ENCODE results near the gene KLHDC7A.

Gene KLHDC7A

GRCh38 chr1:18446751-18447150 is 34.0 kb upstream of the KLHDC7A start:
- ChIA-PET CTCF (no interaction called here), POLR2A (no interaction called here)
- no peak for DNase-seq (ENCODE audit: extremely low spot score)
- TF ChIP-seq ARNT (IDR thresholded peaks at IDR 0.05) (no peak), TARDBP (IDR thresholded peaks at IDR 0.05) (no peak), ZNF384 (IDR thresholded peaks at IDR 0.05) (no peak), FOXM1 (IDR thresholded peaks at IDR 0.05; ENCODE audit: borderline replicate concordance) (no peak), LEF1 (IDR thresholded peaks at IDR 0.05; ENCODE audit: borderline replicate concordance) (no peak), PKNOX1 (IDR thresholded peaks at IDR 0.05) (no peak), L3MBTL2 (conservative IDR thresholded peaks at IDR 0.05) (no peak), SUZ12 (IDR thresholded peaks at IDR 0.05) (no peak), BHLHE40 (IDR thresholded peaks at IDR 0.05; ENCODE audit: borderline replicate concordance) (no peak), HDGF (IDR thresholded peaks at IDR 0.05; ENCODE audit: borderline replicate concordance) (no peak), ELF4 (IDR thresholded peaks at IDR 0.05) (no peak), SP1 (IDR thresholded peaks at IDR 0.05) (no peak), NFRKB (IDR thresholded peaks at IDR 0.05) (no peak), CTBP1 (IDR thresholded peaks at IDR 0.05; ENCODE audit: borderline replicate concordance) (no peak), FOXA1 (IDR thresholded peaks at IDR 0.05) (no peak), FOXK2 (IDR thresholded peaks at IDR 0.05) (no peak)

- ChIA-PET POLR2A (no interaction called here), CTCF (interaction anchor here (0.6 kb wide), 1 partner anchor 153 kb away, joined by 3 read pairs; no protein-coding TSS in a partner anchor)
- no peak for DNase-seq (ENCODE audit: extremely low spot score)
- TF ChIP-seq ARNT (IDR thresholded peaks at IDR 0.05), result no peak
- TF ChIP-seq SUZ12 (IDR thresholded peaks at IDR 0.05), result no peak
- TF ChIP-seq TARDBP (IDR thresholded peaks at IDR 0.05), result no peak
- TF ChIP-seq L3MBTL2 (conservative IDR thresholded peaks at IDR 0.05), result no peak
- TF ChIP-seq NFRKB (IDR thresholded peaks at IDR 0.05), result no peak
- no peak for TF ChIP-seq FOXK2 (IDR thresholded peaks at IDR 0.05)
- no peak for TF ChIP-seq PKNOX1 (IDR thresholded peaks at IDR 0.05)
- TF ChIP-seq FOXM1 (IDR thresholded peaks at IDR 0.05; ENCODE audit: borderline replicate concordance), result no peak
- TF ChIP-seq HDGF (IDR thresholded peaks at IDR 0.05; ENCODE audit: borderline replicate concordance), result no peak
- no peak for TF ChIP-seq ELF4 (IDR thresholded peaks at IDR 0.05)
- TF ChIP-seq BHLHE40 (IDR thresholded peaks at IDR 0.05; ENCODE audit: borderline replicate concordance), result no peak
- no peak for TF ChIP-seq SP1 (IDR thresholded peaks at IDR 0.05)
- no peak for TF ChIP-seq CTBP1 (IDR thresholded peaks at IDR 0.05; ENCODE audit: borderline replicate concordance)
These were observed 33.1 kb upstream of the KLHDC7A start for GRCh38 chr1:18447509-18448220.

- CTCF ChIA-PET, result no interaction called here
- no peak for DNase-seq (ENCODE audit: extremely low spot score)
- TF ChIP-seq LEF1 (IDR thresholded peaks at IDR 0.05; ENCODE audit: borderline replicate concordance), result no peak
- no peak for TF ChIP-seq FOXM1 (IDR thresholded peaks at IDR 0.05; ENCODE audit: borderline replicate concordance)
- no peak for TF ChIP-seq ARNT (IDR thresholded peaks at IDR 0.05)
- TF ChIP-seq PKNOX1 (IDR thresholded peaks at IDR 0.05), result no peak
- no peak for TF ChIP-seq ELF4 (IDR thresholded peaks at IDR 0.05)
- no peak for TF ChIP-seq BHLHE40 (IDR thresholded peaks at IDR 0.05; ENCODE audit: borderline replicate concordance)
- no peak for TF ChIP-seq SUZ12 (IDR thresholded peaks at IDR 0.05)
- TF ChIP-seq L3MBTL2 (conservative IDR thresholded peaks at IDR 0.05), result no peak
These were observed 31.8 kb upstream of the KLHDC7A start for GRCh38 chr1:18448889-18449288.

GRCh38 chr1:18452550-18452949 is 28.2 kb upstream of the KLHDC7A start:
- CTCF ChIA-PET, result no interaction called here
- POLR2A ChIA-PET, result no interaction called here
- TF ChIP-seq ZNF384 (IDR thresholded peaks at IDR 0.05), result no peak
- no peak for TF ChIP-seq FOXA1 (IDR thresholded peaks at IDR 0.05)
- no peak for TF ChIP-seq TARDBP (IDR thresholded peaks at IDR 0.05)
- no peak for TF ChIP-seq PKNOX1 (IDR thresholded peaks at IDR 0.05)
- TF ChIP-seq CTBP1 (IDR thresholded peaks at IDR 0.05; ENCODE audit: borderline replicate concordance), result no peak
- TF ChIP-seq ARNT (IDR thresholded peaks at IDR 0.05), result no peak
- no peak for TF ChIP-seq NFRKB (IDR thresholded peaks at IDR 0.05)
- no peak for TF ChIP-seq L3MBTL2 (conservative IDR thresholded peaks at IDR 0.05)
- no peak for TF ChIP-seq SUZ12 (IDR thresholded peaks at IDR 0.05)
- TF ChIP-seq FOXK2 (IDR thresholded peaks at IDR 0.05), result no peak
- TF ChIP-seq ELF4 (IDR thresholded peaks at IDR 0.05), result no peak
- TF ChIP-seq HDGF (IDR thresholded peaks at IDR 0.05; ENCODE audit: borderline replicate concordance), result no peak
- no peak for TF ChIP-seq BHLHE40 (IDR thresholded peaks at IDR 0.05; ENCODE audit: borderline replicate concordance)
- TF ChIP-seq LEF1 (IDR thresholded peaks at IDR 0.05; ENCODE audit: borderline replicate concordance), result no peak
- TF ChIP-seq SP1 (IDR thresholded peaks at IDR 0.05), result no peak
- TF ChIP-seq FOXM1 (IDR thresholded peaks at IDR 0.05; ENCODE audit: borderline replicate concordance), result no peak
- DNase-seq (ENCODE audit: extremely low spot score), result peak; percentile 58

More at GRCh38 chr1:18448889-18449288, 31.8 kb upstream of the KLHDC7A start:
- POLR2A ChIA-PET, result no interaction called here
